Measurements from ENCODE around the gene MAP2K5. TPM values are rescaled to one million over a fixed set of nuclear protein-coding genes. Genes with fewer than 3 reads are reported as not detected.

The MAP2K5 gene
- total RNA-seq, 1 donor from 2014 or later, result 1.1 TPM

GRCh38 chr15:67803299-67803698, 260.8 kb downstream of the MAP2K5 start:
- no peak for DNase-seq (ENCODE audit: low spot score in 2 of 2)
- no peak overlapping the region for H3K4me3 ChIP-seq
- intact Hi-C loops (cut with DNase I), result no loop called here
- H3K9me3 ChIP-seq, result no peaks in the 10 kb centered on the region
- peaks cover 0 to 13% of the 10 kb centered on the region in 2 donors for H3K36me3 ChIP-seq
- H3K27ac ChIP-seq, result no peak overlapping the region
- H3K27me3 ChIP-seq, result no peaks in the 10 kb centered on the region
- H3K4me1 ChIP-seq, result no peaks in the 10 kb centered on the region
- no peak for TF ChIP-seq CTCF (IDR thresholded peaks at IDR 0.05)

- Histone ChIP-seq H3K4me3 (no peak overlapping the region), H3K4me1 (no peaks in the 10 kb centered on the region), H3K36me3 (peaks cover 0 to 13% of the 10 kb centered on the region in 2 donors), H3K9me3 (no peaks in the 10 kb centered on the region), H3K27me3 (no peaks in the 10 kb centered on the region), H3K27ac (no peak overlapping the region)
- DNase-seq (ENCODE audit: low spot score in 2 of 2), result no peak
- intact Hi-C loops (cut with DNase I), result no loop called here
- TF ChIP-seq CTCF (IDR thresholded peaks at IDR 0.05), result no peak
Observed at GRCh38 chr15:67803996-67804843, 261.7 kb downstream of the MAP2K5 start.

- DNase-seq (ENCODE audit: low spot score in 2 of 2), result no peak
- TF ChIP-seq CTCF (IDR thresholded peaks at IDR 0.05), result no peak
- peaks cover 0 to 13% of the 10 kb centered on the region in 2 donors for H3K36me3 ChIP-seq
Observed at GRCh38 chr15:67805008-67805665, 262.6 kb downstream of the MAP2K5 start.

GRCh38 chr15:67805666-67806516, 263.4 kb downstream of the MAP2K5 start:
- no peak overlapping the region for H3K27ac ChIP-seq
- H3K36me3 ChIP-seq, result peaks cover 0 to 13% of the 10 kb centered on the region in 2 donors
- H3K9me3 ChIP-seq, result no peaks in the 10 kb centered on the region
- H3K27me3 ChIP-seq, result no peaks in the 10 kb centered on the region
- H3K4me3 ChIP-seq, result no peak overlapping the region
- DNase-seq (ENCODE audit: low spot score in 2 of 2), result no peak
- intact Hi-C loops (cut with DNase I), result no loop called here
- TF ChIP-seq CTCF (IDR thresholded peaks at IDR 0.05), result no peak
- H3K4me1 ChIP-seq, result no peaks in the 10 kb centered on the region

More at GRCh38 chr15:67805008-67805665, 262.6 kb downstream of the MAP2K5 start:
- H3K27me3 ChIP-seq, result no peaks in the 10 kb centered on the region
- no peak overlapping the region for H3K4me3 ChIP-seq
- no peaks in the 10 kb centered on the region for H3K9me3 ChIP-seq
- no peak overlapping the region for H3K27ac ChIP-seq
- no peaks in the 10 kb centered on the region for H3K4me1 ChIP-seq
- intact Hi-C loops (cut with DNase I), result no loop called here

- Histone ChIP-seq H3K27ac (no peak overlapping the region), H3K36me3 (peaks cover 0 to 13% of the 10 kb centered on the region in 2 donors), H3K27me3 (no peaks in the 10 kb centered on the region), H3K9me3 (no peaks in the 10 kb centered on the region), H3K4me1 (no peaks in the 10 kb centered on the region), H3K4me3 (no peak overlapping the region)
- no peak for TF ChIP-seq CTCF (IDR thresholded peaks at IDR 0.05)
- intact Hi-C loops (cut with DNase I), result no loop called here
- peak in 1 of 2 donors; percentile 28 for DNase-seq (ENCODE audit: low spot score in 2 of 2)
Observed at GRCh38 chr15:67806536-67806935, 264.0 kb downstream of the MAP2K5 start.

Data from ascending aorta (tissue), 2 donors.